ENCODE measurements around the gene PNPLA6. TPM values are rescaled to one million over a fixed set of nuclear protein-coding genes. Genes with fewer than 3 reads are reported as not detected.
A peak's percentile ranks its signal among the peaks of the same experiment; 100 is the strongest.

Gene PNPLA6
- total RNA-seq, 2 donors from 2014 or later: 74.6 to 75.2 TPM

DNA sequence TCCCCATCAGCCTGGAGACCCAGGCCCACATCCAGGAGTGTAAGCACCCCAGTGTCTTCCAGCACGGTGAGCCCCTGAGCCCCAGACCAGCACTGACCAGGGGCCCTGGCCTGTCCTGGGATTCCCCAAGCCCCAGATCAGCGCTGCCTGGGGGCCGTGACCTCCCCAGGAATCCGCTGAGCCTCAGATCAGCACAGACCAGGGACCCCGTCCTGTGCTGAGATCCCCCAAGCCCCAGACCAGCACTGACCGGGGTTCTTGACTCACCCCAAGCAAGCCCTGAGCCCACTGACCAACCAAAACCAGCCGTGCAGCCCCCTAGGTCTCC is 7.4 kb upstream of the PNPLA6 start:
- Histone ChIP-seq H3K4me3 (no peak overlapping the region), H3K27me3 (replicated peaks; ENCODE audit: insufficient read depth) (no peaks in the 10 kb centered on the region), H3K27ac (no peak overlapping the region), H3K36me3 (peaks cover 0 to 16% of the 10 kb centered on the region in 2 donors), H3K4me1 (replicated peaks) (peaks cover 5% of the 10 kb centered on the region), H3K9me3 (no peaks in the 10 kb centered on the region)
- TF ChIP-seq POLR2AphosphoS5 (IDR thresholded peaks at IDR 0.05): no peak
- TF ChIP-seq, protein P1, sequence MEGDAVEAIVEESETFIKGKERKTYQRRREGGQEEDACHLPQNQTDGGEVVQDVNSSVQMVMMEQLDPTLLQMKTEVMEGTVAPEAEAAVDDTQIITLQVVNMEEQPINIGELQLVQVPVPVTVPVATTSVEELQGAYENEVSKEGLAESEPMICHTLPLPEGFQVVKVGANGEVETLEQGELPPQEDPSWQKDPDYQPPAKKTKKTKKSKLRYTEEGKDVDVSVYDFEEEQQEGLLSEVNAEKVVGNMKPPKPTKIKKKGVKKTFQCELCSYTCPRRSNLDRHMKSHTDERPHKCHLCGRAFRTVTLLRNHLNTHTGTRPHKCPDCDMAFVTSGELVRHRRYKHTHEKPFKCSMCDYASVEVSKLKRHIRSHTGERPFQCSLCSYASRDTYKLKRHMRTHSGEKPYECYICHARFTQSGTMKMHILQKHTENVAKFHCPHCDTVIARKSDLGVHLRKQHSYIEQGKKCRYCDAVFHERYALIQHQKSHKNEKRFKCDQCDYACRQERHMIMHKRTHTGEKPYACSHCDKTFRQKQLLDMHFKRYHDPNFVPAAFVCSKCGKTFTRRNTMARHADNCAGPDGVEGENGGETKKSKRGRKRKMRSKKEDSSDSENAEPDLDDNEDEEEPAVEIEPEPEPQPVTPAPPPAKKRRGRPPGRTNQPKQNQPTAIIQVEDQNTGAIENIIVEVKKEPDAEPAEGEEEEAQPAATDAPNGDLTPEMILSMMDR (IDR thresholded peaks at IDR 0.05): no peak
- no peak for TF ChIP-seq POLR2A (IDR thresholded peaks at IDR 0.05)
- intact Hi-C loops (cut with DNase I): no loop called here
- no peak for DNase-seq (ENCODE audit: low spot score)
- WGBS: 92% methylated on average over 6 of the region's 7 CpGs

DNA sequence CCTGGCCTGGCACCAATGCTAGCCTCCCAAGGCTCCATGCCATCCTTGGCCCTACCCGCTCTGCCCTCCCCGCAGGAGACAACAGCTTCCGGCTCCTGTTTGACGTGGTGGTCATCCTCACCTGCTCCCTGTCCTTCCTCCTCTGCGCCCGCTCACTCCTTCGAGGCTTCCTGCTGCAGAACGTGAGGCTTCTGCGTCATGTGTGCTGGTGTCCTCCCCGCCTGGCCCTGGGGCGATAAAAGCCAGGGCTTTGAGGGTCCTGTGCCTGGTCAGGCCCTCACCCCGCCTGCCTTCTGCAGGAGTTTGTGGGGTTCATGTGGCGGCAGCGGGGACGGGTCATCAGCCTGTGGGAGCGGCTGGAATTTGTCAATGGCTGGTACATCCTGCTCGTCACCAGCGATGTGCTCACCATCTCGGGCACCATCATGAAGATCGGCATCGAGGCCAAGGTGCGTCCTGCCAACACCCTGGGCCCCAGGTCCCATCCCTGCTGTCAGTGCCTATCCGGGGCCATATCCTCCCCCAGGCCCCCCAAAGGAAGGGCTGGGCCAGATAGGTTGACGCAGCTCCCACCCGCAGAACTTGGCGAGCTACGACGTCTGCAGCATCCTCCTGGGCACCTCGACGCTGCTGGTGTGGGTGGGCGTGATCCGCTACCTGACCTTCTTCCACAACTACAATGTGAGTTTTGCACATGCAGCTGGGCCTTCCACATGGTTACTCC is 6.8 kb upstream of the PNPLA6 start:
- H3K4me1 ChIP-seq (replicated peaks): peaks cover under 1% of the 10 kb centered on the region
- intact Hi-C loops (cut with DNase I): no loop called here
- 93% methylated on average over 32 of the region's 32 CpGs for WGBS
- no peak overlapping the region for H3K4me3 ChIP-seq
- no peak for TF ChIP-seq POLR2A (IDR thresholded peaks at IDR 0.05)
- TF ChIP-seq, protein P1 (IDR thresholded peaks at IDR 0.05): no peak
- TF ChIP-seq POLR2AphosphoS5 (IDR thresholded peaks at IDR 0.05): no peak
- H3K9me3 ChIP-seq: no peaks in the 10 kb centered on the region
- no peak overlapping the region for H3K27ac ChIP-seq
- no peak for DNase-seq (ENCODE audit: low spot score)
- peaks cover 0 to 16% of the 10 kb centered on the region in 2 donors for H3K36me3 ChIP-seq
- H3K27me3 ChIP-seq (replicated peaks; ENCODE audit: insufficient read depth): no peaks in the 10 kb centered on the region

DNA sequence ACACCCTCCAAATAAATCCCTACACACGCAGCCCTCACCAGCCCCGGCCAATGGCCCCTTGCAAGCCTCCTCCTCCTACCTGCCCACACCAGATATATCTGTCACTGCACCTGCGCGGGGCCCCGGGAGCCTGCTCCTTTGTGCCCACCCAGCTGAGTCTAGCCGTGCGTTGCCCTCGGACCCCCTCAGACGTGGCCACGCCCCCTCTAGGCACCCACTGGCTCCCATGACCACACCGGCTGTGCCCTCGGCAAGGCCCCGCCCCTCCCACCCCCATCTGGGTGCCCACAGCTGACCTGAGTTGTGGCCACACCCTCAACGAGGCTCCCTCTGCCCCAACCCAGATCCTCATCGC is 6.3 kb upstream of the PNPLA6 start:
- no peak for DNase-seq (ENCODE audit: low spot score)
- no peak for TF ChIP-seq POLR2AphosphoS5 (IDR thresholded peaks at IDR 0.05)
- TF ChIP-seq, protein P1 (IDR thresholded peaks at IDR 0.05): no peak
- no peak for TF ChIP-seq POLR2A (IDR thresholded peaks at IDR 0.05)
- no peaks in the 10 kb centered on the region for H3K4me1 ChIP-seq (replicated peaks)
- intact Hi-C loops (cut with DNase I): no loop called here
- H3K27me3 ChIP-seq (replicated peaks; ENCODE audit: insufficient read depth): no peaks in the 10 kb centered on the region
- no peaks in the 10 kb centered on the region for H3K9me3 ChIP-seq
- H3K4me3 ChIP-seq: no peak overlapping the region
- 84% methylated on average over 14 of the region's 15 CpGs for WGBS
- no peak overlapping the region for H3K27ac ChIP-seq
- H3K36me3 ChIP-seq: peaks cover 0 to 16% of the 10 kb centered on the region in 2 donors

DNA sequence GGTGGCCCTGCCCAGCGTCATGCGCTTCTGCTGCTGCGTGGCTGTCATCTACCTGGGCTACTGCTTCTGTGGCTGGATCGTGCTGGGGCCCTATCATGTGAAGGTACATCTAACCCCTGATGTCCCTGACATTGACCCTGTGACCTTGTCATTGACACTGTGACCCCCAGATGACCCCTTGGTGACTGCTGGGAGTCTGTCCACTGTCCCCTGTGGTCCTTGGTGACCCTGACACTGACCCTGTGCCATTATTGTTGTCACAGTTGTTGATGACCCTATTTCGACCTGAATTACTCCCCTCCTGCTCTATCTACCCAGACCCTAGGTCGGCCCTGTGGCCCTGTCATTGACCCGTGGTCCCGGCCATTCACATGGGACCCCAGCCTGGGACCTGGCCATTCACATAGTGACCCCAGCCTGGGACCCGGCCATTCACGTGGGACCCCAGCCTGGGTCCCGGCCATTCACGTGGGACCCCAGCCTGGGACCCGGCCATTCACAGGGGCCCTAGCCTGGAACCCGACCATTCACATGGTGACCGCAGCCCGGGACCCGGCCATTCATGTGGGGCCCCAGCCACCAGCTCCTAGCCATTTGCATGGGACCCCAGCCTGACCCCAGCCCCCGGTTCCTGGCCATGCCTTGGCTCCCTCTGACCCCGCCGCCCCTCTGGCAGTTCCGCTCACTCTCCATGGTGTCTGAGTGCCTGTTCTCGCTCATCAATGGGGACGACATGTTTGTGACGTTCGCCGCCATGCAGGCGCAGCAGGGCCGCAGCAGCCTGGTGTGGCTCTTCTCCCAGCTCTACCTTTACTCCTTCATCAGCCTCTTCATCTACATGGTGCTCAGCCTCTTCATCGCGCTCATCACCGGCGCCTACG is 5.7 kb upstream of the PNPLA6 start:
- H3K9me3 ChIP-seq: no peaks in the 10 kb centered on the region
- no peaks in the 10 kb centered on the region for H3K4me1 ChIP-seq (replicated peaks)
- intact Hi-C loops (cut with DNase I): loop anchor here (5.0 to 10.0 kb wide), 3 partner anchors 43 to 397 kb away; partner anchors contain the start of genes CTXN1 and PEX11G
- H3K27me3 ChIP-seq (replicated peaks; ENCODE audit: insufficient read depth): no peaks in the 10 kb centered on the region
- 94% methylated on average over 31 of the region's 33 CpGs for WGBS
- H3K36me3 ChIP-seq: peaks cover 0 to 16% of the 10 kb centered on the region in 2 donors
- no peak for TF ChIP-seq POLR2AphosphoS5 (IDR thresholded peaks at IDR 0.05)
- no peak overlapping the region for H3K4me3 ChIP-seq
- DNase-seq (ENCODE audit: low spot score): no peak
- H3K27ac ChIP-seq: no peak overlapping the region

DNA sequence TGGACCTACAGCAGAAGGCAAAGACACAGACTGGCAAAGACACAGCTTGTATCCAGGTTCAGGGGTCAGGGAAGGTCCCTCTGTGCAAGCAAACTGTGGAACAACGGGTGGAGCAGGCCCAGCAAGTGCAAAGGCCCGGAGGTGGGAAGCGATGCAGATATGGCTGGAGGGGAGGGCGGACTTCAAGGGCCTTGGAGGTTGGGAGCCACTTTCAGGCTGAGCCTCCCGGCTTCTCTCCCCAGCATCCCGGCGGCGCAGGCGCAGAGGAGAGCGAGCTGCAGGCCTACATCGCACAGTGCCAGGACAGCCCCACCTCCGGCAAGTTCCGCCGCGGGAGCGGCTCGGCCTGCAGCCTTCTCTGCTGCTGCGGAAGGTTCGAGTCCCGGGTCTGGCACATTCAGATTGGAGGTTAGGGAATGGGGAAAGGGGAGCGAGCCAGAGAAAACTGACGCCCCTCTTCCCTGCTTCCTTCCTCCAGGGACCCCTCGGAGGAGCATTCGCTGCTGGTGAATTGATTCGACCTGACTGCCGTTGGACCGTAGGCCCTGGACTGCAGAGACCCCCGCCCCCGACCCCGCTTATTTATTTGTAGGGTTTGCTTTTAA is 2.1 kb upstream of the PNPLA6 start:
- H3K27ac ChIP-seq: peak overlapping the region; percentile 86 to 91
- 21% methylated on average over 30 of the region's 30 CpGs for WGBS
- no peaks in the 10 kb centered on the region for H3K27me3 ChIP-seq (replicated peaks; ENCODE audit: insufficient read depth)
- no peaks in the 10 kb centered on the region for H3K4me1 ChIP-seq (replicated peaks)
- H3K9me3 ChIP-seq: no peaks in the 10 kb centered on the region
- H3K36me3 ChIP-seq: peaks cover 0 to 5% of the 10 kb centered on the region in 2 donors
- TF ChIP-seq POLR2A (IDR thresholded peaks at IDR 0.05) (no peak), POLR2AphosphoS5 (IDR thresholded peaks at IDR 0.05) (no peak)
- TF ChIP-seq, protein P1 (IDR thresholded peaks at IDR 0.05): peak in 1 of 4 experiments; percentile 6
- peak; percentile 27 for DNase-seq (ENCODE audit: low spot score)
- peak overlapping the region; percentile 85 to 93 for H3K4me3 ChIP-seq
- intact Hi-C loops (cut with DNase I): loop anchor here (5.0 to 10.0 kb wide), 3 partner anchors 46 to 394 kb away; partner anchors contain the start of genes CTXN1 and PEX11G
